Epithelial cell of prostate (primary cell): ENCODE results near the gene USP7.
"Not testable (repeated sequence)": the region's sequence is repeated elsewhere in the genome, so short reads cannot be mapped to it uniquely, and the experiment has no call there.

Experiments
- DNase-seq: peaks from one replicate; pipeline ENCODE4 v3.0.0-alpha.2; 2011; ENCODE audit warnings: low read depth, low spot score
- H3K27ac ChIP-seq: fragments of 450-650 bp; 2 replicates; pipeline ENCODE4 v1.5.1; 2017; ENCODE audit warnings: mild to moderate bottlenecking

Gene USP7

GRCh38 chr16:8963821-8964441 lies at the start of gene USP7:
Gene USP7, minus strand, starts transcription at chr16:8963906. Its CDS starts 621 bp downstream, at chr16:8963285.
- peak; percentile 51 for DNase-seq

DNA sequence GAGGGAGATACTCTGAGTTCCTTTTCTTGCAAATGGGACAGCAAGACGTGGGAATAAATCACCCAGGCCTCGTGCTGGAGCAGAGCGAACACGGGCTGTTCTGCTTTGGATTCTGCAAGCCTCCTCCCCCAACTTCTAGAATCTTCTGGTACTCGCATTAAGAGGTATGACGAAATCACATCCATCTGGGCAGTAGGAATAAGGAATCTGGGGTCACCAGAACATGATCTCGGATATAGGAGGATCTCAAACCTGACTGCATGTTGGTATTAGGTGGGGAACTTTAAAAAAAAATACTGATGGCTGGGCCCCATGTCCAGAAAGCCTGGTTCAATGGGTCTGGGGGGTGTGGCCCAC lies 49.8 kb upstream of the USP7 start:
- no peak overlapping the region for H3K27ac ChIP-seq
- no peak for DNase-seq

More at GRCh38 chr16:8963821-8964441, at the start of gene USP7:
- H3K27ac ChIP-seq, result peak within 1 kb of the TSS; percentile 52

GRCh38 chr16:9012848-9013507 lies 49.3 kb upstream of the USP7 start:
- no peak for DNase-seq
- no peak overlapping the region for H3K27ac ChIP-seq

DNA sequence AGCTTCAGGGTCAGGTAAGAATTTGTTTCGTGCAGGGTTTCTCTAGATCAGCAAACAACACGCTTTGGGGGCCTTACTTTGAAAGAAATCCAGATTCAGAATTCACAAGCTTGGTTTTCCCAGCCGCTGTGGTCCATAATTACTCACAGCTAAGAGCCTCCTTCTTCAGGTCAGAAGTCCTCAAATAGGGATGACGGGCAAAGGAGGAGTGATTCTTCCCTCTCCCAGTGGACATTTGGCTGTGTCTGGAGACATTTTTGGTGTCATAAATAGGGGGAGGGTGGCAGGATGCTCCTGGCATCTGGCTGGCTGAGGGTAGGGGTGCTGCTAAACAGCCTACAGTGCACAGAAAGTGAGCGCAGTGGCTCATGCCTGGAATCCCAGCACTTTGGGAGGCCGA lies 48.6 kb upstream of the USP7 start:
- no peak for DNase-seq

GRCh38 chr16:9008601-9009260 lies 45.0 kb upstream of the USP7 start:
- H3K27ac ChIP-seq, result no peak overlapping the region
- DNase-seq, result no peak

More for the DNA sequence above, 48.6 kb upstream of the USP7 start:
- no peak overlapping the region for H3K27ac ChIP-seq

- no peak overlapping the region for H3K27ac ChIP-seq
- DNase-seq, result no peak
Observed at GRCh38 chr16:9007177-9007794, 43.6 kb upstream of the USP7 start.

DNA sequence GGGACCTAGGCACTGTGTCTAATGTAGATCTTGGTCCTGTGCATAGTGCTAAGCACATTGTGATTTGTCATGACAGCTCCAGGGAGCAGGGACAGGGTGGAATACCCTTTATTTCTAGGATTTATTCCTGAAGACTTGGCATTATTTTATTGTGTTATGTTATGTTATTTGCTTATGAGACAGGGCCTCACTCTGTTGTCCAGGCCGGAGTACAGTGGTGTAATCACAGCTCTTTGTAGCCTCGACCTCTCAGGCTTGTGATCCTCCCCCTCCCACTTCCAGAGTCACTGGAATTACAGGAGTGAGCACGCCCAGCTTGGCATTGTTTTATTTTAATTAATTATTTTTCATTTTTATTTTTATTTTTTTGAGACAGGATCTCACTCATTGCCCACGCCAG lies 40.5 kb upstream of the USP7 start:
- H3K27ac ChIP-seq, result no peak overlapping the region
- no peak for DNase-seq

DNA sequence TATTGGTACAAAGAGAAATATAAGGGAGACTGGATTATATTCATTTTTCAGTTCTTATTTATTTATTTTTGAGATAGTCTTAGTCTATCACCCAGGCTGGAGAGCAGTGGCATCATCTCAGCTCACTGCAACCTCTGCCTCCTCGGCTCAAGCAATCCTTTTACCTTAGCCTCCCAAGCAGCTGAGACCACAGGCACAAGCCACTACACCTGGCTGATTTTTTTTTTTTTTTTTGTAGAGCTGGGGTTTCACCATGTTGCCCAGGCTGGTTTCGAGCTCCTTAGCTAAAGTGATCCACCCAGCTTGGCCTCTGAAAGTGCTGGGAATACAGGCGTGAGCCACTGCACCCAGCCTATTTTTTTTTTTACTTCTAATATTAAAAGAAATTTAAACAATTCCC lies 40.1 kb upstream of the USP7 start:
- no peak for DNase-seq
- H3K27ac ChIP-seq, result no peak overlapping the region

DNA sequence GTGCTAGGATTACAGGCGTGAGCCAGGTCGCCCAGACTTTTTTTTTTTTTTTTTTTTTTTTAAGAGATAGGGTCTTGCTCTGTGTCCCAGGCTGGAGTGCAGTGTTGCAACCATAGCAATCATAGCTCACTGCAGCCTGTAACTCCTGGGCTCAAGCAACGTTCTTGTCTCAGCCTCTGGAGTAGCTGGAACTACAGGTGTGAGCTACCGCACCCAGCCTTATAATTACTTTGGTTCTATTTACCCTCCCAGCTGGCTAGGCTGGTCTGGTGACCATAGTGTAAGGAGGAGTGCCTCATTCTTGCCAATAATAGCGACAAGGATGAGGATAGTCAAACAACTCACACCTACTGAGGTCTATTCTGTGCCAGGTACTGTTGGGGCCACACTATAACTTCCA lies 39.6 kb upstream of the USP7 start:
- DNase-seq, result no peak
- no peak overlapping the region for H3K27ac ChIP-seq

DNA sequence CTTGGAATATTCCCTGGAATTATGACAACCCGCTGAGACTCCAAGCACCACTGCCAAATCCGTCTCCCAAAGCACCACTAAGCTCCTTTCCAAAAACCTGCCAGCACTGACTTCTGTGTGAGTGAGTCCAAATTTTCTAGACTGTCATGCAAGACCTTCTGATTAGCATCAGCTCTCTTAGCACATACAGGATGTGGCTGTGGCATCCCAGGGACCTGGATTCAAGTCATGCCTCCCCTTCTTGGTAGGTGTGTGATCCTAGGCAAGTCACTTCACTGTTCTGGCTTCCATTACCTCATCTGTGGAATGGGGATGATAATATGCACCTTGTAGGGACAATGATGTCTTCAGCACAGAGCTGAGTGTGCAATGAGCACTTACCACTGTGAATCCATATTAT lies 38.3 kb upstream of the USP7 start:
- H3K27ac ChIP-seq, result no peak overlapping the region
- DNase-seq, result no peak

GRCh38 chr16:9000664-9001063 lies 37.0 kb upstream of the USP7 start:
- DNase-seq, result no peak
- H3K27ac ChIP-seq, result no peak overlapping the region

DNA sequence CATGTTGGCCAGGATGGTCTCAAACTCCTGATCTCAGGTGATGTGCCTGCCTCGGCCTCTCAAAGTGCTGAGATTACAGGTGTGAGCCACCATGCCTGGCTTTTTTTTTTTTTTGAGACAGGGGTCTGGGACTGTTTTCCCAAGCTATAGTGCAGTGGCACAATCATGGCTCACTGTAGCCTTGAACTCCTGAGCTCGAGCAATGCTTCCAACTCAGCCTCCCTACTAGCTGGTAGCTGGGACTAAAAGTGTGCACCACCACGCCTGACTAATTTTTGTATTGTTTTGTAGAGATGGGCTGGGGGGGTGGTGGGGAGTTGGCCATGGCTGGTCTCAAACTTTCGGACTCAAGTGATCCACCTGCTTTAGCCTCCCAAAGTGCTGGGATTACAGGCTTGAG lies 36.1 kb upstream of the USP7 start:
- DNase-seq, result no peak
- no peak overlapping the region for H3K27ac ChIP-seq

DNA sequence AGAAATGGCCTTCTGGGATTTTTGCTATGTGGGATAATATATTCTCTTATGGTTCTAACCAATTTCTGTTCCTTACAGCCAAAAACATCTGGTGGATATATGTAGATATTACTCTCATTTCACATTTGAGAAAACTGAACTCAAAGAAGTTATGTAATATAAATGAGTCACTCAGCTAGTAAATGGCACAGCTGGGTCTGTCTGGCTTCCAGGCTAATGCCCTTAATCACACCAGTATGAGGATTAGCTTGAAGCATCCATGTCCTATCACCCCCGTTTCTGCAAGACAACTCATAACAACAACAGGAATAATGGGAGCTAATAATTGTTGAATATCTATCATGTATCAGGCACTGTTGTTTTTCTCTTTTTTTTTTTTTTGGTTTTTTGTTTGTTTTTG lies 34.4 kb upstream of the USP7 start:
- DNase-seq, result peak; percentile 6

DNA sequence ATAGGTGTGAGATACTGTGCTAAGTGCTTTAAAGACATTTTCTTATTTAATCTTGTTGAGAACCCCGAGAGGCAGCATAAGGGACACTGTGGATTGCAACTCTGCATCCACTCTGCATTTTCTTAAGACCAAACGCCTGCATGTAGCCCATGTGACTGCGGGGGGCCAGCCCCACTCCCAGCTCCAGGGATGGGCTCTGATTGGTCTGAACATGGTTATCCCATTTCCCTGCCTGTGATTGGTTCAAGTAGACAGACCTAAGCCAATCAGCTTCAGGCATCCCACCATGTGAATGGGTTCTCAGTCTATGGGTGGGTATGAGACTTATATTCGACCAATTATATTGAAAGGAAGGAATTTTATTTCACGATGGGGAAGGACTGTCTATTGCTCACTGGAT lies 33.2 kb upstream of the USP7 start:
- H3K27ac ChIP-seq, result no peak overlapping the region
- DNase-seq, result no peak

More for the DNA sequence above, 34.4 kb upstream of the USP7 start:
- H3K27ac ChIP-seq, result no peak overlapping the region

DNA sequence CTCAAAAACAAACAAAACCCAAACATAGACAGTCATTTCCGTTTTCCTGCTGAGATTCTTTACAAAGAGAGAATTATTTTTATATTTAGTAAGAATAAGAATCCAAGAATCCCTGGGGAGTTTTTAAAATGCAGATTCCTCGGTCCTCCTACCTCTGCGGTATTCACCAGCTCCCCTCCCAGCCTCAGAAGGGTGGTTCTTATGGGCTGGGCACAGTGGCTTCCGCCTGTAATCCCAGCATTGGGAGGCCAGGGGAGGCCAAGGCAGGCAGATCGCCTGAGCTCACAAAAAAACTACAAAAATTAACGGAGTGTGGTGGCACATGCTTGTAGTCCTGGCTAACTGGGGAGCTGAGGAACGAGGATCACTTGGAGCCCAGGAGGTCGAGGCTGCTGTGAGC lies 26.7 kb upstream of the USP7 start:
- H3K27ac ChIP-seq, result no peak overlapping the region

DNA sequence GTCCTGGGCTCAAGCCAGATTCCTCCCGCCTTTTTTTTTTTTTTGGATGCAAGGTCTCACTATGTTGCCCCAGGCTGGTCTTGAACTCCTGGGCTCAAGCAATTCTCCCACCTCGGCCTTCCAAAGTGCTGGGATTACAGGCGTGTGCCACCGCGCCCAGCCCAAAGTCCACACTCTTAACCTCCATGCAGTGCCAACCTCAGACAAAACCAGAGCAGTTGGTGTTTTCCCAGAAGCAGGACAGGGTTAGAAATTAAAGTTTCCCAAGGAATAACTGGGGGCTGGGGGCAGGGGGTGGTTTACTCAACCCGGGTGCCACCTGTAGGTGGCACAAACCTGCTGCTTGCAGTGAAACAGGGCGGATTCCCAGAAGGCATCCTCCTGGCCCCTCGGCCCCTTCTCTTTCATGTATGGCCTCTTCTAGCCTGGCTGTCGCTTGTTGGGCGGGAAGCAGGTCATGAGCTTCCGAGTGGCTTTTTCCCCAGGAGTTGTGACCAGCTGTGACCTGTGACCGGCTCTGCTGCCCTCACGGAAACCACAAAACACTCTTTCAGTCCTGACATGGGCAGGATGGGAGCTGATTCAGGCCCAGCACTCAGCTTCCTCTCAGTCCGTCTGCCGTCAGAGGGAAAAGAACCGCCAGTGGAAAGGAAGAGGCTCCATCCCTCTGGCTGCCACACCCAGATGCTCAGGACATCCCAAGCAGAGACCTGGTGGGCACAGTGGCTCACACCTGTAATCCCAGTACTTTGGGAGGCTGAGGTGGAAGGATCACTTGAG lies 25.6 kb upstream of the USP7 start:
- no peak for DNase-seq
- H3K27ac ChIP-seq, result no peak overlapping the region

More for the DNA sequence above, 26.7 kb upstream of the USP7 start:
- DNase-seq, result no peak

DNA sequence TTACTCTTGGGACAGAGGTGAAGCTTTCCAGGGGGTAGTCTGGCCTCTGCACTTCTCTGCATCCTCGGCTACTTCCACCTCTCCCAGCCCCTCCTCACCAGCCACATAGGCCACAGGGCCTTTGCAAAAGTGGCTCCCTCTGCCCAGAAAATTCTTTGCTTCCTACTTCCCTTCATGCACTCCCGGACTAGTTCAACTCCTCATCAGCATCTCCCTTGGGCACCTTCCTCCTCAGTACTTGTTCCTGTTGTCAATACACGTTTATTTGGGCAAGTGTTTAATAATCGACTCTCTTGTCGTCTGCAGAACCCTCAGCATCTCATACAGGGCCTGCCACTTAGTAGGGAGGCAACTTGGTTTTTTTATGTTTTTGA lies 23.1 kb upstream of the USP7 start:
- no peak for DNase-seq
- H3K27ac ChIP-seq, result no peak overlapping the region

- H3K27ac ChIP-seq, result no peak overlapping the region
- DNase-seq, result no peak
Observed at GRCh38 chr16:8986111-8986510, 22.4 kb upstream of the USP7 start.

DNA sequence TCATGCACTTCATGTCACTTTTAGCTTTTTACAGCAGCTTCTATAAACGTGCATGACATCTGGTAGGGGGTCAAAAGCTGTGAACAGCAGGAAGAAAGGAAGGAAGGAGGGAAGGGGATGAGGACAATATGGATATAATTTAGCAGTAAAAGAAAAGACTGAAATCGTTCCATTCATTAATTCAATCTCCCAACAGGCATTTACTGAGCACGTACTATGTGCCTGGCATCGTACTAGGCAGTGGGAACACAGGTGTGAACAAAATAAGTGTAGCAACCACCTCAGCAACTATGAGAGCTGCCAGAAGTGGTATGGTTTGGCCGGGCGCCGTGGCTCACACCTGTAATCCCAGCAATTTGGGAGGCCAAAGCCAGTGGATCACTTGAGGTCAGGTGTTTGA lies 19.1 kb upstream of the USP7 start:
- no peak overlapping the region for H3K27ac ChIP-seq

DNA sequence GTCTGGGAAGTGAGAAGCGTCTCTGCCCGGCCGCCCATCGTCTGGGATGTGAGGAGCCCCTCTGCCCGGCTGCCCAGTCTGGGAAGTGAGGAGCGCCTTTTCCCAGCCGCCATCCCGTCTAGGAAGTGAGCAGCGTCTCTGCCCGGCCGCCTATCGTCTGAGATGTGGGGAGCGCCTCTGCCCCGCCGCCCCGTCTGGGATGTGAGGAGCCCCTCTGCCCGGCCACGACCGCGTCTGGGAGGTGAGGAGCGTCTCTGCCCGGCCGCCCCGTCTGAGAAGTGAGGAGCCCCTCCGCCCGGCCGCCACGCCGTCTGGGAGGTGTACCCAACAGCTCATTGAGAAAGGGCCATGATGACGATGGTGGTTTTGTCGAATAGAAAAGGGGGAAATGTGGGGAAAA lies 18.2 kb upstream of the USP7 start:
- not testable (repeated sequence) for DNase-seq, H3K27ac ChIP-seq

More for the DNA sequence above, 19.1 kb upstream of the USP7 start:
- DNase-seq, result no peak
